Measurements from ENCODE around the gene SYK.
"Not testable (repeated sequence)": the region's sequence is repeated elsewhere in the genome, so short reads cannot be mapped to it uniquely, and the experiment has no call there.

Gene SYK

DNA sequence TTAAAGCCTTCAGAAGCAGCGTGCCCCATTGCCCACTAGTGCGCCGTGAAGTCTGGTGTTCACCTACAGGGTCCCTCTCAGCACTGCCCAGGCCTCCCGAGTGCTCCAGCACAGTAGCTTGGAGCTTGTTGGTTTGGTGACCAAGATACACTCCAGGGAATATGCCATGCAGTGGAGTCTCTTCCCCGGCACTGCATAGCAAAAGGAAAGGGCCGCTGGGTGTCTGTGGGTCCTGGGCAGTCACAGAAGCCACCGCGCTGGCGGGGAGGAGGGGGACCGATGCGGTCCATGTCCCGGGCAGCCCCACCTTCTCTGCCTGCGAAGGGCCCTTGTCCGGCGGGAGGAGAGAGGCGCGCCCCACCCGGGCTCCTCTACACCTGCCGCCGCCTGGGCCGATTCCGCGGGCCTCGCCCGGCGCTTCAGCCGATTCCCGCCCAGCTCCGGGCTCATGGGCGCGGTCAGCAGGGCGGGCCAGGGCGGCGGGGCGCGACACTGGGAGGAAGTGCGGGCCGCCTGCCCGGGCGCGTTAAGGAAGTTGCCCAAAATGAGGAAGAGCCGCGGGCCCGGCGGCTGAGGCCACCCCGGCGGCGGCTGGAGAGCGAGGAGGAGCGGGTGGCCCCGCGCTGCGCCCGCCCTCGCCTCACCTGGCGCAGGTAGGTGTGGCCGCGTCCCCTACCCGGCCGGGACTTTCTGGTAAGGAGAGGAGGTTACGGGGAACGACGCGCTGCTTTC is at the start of gene SYK:
TSS of gene SYK (plus strand) at position 579 of the 732 bp plus-strand sequence. CDS start 42,080 bp downstream, outside the sequence.
- DNase-seq = peak; percentile 63

DNA sequence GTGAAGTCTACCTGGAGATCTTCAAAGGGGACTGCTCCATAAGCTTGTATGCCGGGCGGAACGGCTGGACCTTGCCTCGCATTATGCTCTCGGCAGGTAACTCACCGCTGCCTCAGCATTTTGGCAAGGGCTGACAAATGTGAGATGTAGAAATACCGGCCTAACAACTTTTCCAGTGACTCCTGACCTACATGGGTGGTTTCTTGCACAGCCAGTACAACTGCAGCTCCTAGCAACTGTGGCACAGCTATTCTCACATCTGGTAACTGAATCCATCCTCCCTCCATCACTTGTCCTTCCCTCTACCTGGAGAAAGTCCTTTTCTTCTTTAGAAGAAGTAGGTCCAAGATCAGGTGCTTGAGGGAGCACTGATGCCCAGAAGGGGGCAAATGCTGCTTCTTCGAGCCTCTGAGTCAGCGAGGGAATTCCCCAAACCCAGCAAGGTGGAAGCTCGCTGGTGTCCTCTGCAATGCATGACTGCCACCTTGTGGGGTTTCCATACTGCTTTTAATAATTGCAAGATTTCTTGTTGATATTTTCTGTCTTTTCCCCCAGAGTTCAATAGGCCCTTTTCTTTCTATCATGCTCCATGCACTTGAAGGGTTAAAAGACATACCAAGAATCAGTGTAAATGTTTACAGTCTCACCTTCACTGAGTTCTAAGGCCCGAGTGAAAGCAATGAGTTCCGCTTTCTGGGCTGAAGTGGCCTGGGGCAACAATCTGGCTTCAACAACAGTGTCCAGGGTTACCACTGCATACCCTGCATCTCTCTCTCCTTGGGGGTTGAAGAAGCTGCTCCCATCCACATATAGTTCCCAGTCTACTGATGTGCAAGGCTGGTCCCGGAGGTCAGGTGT is 45.9 kb upstream of the SYK start:
- peak; percentile 40 for DNase-seq

DNA sequence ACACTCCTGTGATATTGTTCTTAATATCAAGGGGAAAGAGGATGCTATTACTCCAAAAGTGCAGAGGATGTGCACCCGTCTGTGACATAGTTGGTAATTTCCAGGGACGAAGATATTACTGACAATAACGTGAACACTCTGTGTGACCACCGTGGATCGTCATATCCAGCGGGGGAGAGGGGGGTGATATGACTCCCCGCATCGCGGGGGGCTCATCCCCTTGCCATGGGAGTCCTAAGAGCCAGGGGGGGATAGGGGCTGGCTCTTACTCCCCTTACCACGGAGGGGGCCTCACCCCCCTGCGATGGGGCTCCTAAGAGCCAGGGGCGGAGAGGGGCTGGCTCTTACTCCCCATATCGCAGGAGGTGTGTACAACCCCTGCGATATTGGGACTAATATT is 41.0 kb upstream of the SYK start:
- not testable (repeated sequence) for DNase-seq

DNA sequence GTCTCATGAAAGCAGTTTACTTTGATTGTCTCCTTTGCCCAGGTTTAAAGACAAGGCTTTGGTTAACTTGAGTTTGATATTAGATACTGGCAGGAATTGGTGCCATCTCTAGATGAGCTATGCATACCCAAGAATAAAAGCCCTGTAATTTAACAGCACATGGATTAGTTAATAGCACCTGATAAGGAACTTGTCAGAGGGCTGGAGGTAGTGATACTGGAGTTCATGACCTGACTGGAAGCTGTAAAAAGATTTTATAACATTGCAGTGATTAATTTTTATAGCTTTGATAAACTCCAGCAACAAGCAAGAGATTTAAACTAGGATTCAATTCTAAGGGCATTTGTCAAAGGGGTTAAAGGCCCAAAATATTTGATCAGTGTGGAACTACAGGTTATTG is 34.9 kb upstream of the SYK start:
- no peak for DNase-seq

DNA sequence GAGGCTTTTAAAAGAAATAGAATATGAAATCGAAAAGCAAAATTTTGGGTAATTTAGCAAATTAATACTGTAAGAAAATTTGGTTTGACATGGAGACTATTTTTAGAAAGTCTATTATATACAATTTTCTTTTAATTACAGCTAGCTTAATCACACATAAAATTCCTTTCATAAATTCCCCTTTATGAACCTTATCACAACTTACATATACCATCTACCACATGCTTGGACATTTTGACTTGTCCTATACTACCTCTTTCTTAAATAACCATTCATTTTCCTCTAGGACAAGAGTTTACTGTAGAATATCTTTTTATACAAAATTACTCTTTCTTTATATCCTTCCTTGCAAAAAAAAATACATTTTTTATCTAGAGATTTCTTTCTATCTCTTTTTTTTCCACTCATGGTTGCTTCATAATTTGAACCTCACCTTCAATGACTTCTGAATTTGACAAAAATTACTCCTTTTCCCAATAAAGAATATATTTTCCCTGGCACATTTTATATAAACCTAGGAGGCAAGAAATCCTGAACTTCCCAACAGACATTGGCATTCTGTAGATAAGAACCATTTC is 34.0 kb upstream of the SYK start:
- no peak for DNase-seq

DNA sequence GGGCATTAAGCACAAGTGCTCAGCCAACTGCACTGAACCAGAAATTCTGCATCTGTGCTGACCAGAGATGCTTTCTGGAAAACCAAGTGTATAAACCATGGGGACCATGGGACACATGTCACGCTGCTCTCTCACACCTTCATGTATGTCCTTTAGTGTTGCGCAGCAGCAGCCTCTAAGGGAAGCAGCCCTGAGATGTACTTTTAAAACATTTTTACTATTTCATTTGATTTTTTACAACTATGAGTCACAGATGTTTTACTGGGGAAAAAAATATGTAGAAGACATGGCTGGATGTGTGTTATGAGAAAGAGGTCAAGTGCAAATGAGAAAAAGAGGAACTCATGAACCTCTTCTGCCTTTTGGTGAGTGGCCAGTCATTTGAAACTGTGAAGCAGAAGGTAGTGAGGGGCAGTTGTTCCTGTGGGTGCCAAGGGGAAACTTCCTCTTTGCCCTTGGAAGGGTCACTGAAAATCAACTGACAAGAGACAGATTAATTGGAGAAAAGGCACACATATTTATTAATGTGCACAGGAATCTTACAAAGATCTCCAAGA is 31.4 kb upstream of the SYK start:
- no peak for DNase-seq

DNA sequence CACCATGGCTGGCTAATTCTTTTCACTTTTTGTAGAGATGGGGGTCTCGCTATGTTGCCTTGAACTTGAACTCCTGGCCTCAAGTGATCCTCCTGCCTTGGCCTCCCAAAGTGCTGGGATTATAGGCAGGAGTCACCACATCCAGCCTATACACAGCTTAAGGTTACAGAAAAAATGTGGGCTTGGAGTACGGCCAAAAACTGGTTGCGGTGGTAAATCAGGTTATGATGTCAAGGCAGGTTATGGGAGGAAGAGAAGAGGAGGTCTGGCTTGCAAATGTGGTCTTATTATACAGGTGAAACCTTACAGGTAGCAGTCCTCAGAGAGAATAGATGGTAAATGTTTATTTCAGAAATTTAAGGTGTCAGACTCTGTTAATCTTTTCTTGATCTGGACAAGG is 30.7 kb upstream of the SYK start:
- no peak for DNase-seq

DNA sequence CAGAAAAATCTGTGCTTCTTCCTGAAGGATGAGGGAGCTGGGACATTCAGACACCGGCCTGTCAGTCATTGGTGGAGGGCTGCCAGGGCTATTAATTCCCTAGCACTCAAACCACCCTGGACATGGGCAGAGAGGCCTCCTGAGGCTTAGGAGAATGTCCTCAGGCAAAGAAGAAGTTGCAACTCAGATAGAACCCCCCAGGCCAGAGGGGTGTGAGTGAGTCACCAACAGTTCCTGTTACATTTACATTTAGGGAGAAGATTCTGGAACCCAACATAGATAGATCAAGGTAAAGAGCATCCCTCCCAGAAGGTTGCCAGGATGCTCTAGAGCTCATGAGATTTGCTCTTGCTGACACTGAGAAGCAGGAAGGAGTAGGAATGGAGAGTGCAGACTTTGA is 29.2 kb upstream of the SYK start:
- no peak for DNase-seq

DNA sequence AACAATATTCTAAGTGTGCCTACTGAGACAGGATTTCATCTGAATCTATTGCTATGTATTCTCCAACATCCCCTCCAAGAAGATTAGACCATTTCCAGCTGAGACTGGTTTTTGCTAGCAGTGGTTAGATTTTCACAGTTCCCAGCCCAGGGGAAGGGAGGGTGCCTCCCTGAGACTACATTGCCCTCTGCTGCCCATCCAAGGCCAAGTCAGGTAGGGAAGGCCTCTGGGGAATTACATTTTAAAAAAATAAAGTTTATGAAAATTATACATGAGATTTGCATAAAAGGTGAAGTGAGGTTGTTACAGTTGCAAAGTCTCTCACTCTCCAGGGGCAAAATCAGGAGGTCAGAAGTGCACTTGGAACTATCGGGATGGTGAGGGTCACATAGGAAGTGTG is 28.0 kb upstream of the SYK start:
- no peak for DNase-seq

DNA sequence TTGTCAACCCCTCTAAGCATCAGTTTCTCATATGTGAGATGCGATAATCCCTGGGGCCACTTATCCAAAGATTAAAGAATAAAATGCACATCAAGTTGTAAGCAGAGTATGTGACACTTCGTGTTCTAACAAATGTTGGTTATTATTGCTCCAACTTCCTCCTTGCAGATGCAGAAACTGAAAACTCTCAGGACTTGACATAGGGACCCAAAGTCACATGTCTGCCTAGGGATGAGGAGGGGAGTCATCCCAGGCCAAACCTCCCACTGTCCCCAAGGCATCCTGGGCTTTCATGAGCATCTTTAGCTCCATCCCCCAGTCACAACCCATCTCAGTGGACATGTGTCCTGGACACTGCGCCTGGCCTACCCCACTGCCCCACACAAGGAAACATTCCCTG is 27.5 kb upstream of the SYK start:
- no peak for DNase-seq

DNA sequence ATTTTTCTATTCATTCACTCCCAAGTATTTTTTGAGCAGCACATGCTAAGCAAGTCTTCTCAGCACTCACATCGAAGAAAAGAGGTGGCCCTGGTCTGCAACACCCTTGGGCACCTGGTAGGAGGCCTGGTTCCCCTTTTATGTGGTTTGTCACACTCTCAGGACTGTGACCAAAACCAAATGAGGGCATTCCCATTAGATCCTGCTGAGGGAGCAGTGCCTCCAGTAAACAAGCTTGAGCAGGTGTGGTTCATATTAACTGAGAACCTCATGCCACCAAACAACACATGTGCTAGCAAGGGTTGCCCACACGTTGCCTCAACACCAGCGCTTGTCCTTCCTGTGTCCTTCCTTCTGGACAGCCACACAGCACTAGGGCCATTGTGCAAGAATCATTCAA is 26.9 kb upstream of the SYK start:
- peak; percentile 8 for DNase-seq

DNA sequence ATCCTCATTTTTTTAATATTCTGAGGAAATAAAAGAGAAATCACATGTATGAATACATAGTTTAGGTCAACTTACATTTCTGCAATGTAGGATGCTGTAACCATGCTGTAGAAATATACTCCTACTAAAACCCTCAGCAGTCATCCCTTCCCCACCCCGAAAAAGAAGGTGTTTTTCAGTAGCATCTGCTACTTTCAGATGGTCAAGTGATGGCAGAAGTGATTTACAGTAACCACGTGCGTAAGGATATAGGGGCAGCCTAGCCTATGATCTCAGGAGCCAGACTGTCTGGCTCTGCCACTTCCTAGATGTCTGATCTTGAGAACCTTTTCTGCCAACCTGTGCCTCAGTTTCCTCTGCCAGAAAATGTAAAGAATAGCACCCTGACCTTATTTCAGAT is 26.0 kb upstream of the SYK start:
- no peak for DNase-seq

DNA sequence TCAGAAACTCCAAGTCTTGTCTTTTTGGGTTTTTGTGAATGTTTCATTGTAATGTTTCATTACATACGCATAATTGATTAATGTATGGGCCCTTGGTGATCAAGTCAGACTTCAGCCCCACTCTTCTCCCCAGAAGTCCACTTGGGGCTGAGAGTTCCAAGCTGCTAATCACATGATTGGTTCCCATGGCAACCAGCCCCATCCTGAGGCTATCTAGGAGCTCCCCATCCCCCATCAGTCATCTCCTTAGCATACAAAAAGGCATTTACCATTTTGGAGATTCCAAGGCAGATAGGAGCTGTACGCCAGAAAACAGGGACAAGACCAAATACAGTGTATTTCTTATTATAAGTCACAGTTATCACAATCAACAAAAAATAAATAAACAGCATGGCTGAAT is 22.9 kb upstream of the SYK start:
- DNase-seq = no peak

DNA sequence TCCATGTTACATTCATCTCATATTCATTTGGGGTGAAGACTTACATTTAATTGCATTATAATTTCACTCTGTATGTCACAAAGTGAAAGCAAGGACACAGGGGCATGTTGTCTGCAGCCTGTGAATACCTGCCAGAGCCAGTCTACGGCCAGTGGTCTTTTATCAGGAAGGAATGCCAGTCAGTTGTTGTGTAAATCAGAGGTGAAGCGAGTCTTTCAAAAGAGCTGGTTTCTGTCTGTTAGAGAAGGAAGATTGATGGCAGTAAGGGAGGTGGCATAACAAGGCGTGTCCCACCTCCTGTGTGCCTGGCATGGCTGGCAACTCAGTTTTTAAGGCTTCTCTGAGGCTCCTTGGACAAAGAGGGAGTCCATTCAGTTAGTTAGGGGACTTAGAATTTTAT is 18.1 kb upstream of the SYK start:
- no peak for DNase-seq

DNA sequence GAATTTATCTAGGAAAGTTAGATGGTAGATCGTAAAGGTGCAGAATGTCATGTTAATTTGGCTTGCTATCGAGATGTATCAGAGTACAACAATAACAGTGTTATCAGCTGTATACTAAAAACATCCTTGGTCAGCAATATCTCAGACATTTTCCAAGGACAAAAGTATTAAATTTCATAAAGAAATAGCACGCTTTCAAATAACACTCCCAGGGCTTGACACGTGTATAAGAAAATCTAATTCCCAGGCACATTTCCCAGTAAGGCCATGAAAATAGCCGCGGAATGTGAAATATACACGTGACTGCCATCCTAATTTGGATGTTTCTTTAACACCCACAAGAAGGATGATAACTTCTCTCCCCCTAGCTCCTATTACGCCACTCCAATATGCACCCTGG is 17.7 kb upstream of the SYK start:
- no peak for DNase-seq

DNA sequence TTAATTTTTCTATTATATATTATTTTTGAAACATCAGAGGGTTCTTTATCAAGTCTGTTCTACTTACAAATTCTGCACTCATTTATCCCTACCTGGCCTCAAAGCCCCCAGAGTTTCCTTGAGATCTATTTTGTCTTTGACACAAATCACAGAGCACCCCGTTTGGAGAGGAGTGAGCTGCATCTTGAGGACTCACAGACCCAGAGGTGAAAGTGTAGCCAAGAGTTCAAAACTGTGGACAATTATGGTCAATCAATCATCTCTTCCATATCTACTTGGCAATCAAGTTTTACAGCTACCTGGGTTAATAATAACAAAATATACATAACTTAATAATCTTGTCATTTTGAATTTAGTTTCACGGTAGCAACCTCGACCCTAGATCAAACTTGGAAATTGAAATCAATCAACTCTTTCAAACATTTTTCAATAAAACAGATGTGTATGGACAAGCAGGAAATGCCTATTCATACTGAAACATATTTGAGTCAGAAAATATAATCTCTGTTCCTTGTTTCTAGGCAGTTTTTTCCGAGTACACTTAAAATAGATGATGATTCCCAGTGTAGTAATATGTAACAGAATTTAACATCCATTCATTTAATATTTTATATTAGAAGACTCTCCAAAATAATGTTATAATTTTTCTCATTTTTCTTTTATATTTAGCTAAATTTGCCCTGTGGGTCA is 13.7 kb upstream of the SYK start:
- DNase-seq = no peak

DNA sequence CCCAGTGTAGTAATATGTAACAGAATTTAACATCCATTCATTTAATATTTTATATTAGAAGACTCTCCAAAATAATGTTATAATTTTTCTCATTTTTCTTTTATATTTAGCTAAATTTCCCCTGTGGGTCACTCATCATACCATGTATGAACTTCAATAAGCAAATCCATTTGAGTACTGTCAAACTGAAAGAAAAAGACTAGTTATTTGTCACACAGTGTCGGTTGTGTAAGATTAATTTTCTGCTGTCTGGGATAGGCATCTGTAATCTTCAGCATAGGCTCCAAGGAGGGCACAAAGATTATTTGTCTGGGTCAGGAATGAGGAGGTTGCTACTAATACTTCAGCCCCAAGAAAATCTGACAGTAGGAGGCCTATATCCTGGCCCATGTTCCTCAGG is 13.1 kb upstream of the SYK start:
- not testable (repeated sequence) for DNase-seq

DNA sequence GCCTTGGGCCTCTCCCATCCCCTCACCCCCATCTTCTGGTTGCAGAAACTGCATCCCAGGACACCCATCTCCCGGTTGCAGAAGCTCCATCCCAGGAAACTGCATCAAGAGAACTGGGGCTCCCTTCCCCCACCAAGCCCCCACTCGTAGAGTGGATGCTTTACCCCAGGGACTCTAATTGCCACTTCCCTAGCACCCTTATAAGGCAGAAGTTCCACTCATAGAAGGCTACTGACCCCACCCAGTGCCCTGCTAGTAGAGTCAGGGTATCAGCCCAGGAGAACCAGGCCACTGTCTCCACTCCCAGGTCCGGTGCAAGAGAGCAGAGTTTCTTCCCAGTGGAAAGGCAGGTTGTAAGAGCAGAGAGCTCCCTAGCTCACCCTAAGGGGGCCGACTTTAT is 12.2 kb upstream of the SYK start:
- no peak for DNase-seq

DNA sequence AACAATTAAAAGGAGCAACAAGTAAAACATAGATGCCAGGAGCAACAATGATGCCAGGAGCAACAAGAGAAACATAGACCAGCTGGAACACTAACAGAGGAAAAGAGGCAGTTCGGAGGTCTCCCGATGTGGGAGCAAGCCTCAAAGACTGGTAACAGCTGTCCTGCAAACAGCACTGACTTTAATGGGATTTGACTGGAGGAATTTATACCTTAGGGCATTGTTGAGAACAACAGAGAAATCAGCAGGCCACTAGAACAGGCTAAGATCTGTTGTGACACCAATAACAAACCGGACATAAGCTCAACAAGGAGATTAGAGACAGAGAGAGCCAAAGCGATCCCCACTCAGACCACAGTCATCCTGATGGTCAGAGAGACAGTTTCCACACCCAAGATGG is 11.8 kb upstream of the SYK start:
- no peak for DNase-seq

DNA sequence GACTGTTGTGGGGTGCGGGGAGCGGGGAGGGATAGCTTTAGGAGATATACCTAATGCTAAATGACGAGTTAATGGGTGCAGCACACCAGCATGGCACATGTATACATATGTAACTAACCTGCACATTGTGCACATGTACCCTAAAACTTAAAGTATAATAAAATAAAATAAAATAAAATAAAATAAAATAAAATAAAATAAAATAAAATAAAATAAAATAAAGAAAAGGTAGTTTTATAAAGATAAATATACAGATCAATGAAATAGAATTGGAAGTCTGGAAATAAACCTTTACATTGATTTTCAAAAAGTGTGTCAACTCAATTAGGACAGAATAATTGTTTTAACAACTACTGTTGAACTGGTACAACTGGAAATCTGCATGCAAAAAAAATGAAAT is 8.6 kb upstream of the SYK start:
- not testable (repeated sequence) for DNase-seq

DNA sequence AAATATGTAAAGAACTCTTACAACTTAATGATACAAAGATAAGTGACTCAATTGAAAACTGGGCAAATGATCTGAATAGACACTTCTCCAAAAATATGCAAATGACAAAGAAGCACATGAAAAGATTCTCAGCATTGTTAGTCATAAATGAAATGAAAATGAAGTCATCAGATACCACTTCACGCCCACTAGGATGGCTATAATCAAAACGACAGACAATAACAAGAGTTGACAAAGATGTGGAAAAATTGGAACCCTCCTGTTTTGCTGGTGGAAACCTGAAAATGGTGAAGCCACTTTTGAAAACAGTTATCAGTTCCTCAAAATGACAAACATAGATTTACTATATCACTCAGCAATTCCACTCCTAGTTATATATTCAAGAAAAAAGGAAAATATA is 7.9 kb upstream of the SYK start:
- no peak for DNase-seq

DNA sequence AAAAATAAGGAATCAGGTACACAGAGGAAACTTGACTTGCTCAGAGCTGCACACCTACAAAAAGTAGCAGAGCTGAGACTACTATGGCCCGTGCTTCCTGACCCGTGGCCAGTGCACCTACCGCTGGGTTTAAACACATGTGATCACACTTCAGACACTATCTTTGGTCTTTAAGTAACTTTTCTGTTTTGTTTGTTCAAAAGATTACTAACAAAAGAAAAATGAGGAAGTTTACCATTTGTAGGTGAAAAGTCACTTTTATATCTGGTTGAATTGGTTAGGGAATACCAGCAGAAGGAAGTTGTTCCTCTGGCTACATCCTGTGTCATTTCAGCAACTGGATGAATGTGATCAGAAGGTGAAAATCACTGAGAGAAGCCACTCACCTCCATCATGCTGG is 6.5 kb upstream of the SYK start:
- DNase-seq = no peak

DNA sequence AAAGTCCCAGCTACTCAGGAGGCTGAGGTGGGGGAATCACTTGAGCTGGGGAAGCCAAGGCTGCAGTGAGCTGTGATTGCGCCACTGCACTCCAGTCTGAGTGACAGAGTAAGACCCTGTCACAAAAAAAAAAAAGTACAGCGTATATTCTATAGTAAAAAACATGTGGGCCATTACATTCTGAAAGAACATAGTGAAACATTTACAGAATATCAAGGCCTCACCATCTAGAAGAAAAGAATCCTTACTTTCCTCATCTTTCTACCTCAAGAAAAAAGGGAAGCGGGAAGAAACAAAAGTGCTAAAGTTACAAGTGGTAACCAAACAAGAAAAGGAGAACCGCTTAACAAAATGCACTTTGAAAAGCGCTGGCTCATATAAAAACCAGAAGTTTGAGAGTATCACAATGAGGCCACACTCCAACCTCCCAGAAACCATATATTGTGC is 5.7 kb upstream of the SYK start:
- no peak for DNase-seq
